ENCODE measurements around the gene MAPK12. TPM values are rescaled to one million over a fixed set of nuclear protein-coding genes. Genes with fewer than 3 reads are reported as not detected.
A peak's percentile ranks its signal among the peaks of the same experiment; 100 is the strongest.

MAPK12 gene
- total and polyA plus RNA-seq, 9 of the 15 experiments (the other 6 are each of a cell fraction or from before 2014, with no cell fraction given) = 0.79 to 71.5 (median 32.8) TPM

DNA sequence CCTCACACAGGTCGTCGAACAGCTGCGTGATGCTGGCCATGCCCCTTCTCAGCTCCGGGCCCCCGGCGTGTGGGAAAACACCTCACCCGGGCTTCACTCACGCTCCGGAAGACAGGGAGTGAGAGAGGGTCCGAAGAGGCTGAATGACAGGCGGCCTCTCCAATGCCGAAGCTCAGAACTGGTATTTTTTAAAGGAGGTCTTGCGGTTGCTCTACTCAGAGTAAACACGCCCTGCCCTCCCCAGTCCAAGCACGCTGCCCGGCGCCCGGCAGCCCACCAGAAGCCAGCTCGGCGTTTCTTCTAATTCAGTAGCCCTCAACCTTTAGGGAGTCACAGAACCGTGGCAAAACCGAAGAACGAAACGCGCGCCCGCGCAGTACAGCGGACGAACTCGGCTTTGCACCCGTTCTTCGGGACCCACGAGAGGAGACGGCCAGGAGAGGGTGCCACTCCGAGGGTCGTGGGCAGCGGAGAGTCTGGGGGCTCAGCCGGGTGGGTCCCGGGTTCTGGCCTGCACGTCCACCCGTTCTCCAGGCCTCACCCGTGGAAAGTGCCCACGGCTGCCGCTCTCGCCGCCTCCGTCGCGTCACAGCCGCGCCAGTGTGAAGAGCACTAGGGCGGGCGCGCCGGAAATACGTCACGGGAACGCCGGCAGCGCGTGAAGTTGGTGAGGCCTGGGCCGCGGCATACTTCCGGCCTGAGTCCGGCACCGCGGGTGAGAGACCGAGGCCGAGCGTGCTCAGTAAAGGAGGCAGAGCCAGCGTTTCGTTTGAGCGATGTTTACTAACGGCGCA lies 16.9 kb downstream of the MAPK12 start, which contains the start of gene TUBGCP6 (continued):
- TF ChIP-seq, protein P1, sequence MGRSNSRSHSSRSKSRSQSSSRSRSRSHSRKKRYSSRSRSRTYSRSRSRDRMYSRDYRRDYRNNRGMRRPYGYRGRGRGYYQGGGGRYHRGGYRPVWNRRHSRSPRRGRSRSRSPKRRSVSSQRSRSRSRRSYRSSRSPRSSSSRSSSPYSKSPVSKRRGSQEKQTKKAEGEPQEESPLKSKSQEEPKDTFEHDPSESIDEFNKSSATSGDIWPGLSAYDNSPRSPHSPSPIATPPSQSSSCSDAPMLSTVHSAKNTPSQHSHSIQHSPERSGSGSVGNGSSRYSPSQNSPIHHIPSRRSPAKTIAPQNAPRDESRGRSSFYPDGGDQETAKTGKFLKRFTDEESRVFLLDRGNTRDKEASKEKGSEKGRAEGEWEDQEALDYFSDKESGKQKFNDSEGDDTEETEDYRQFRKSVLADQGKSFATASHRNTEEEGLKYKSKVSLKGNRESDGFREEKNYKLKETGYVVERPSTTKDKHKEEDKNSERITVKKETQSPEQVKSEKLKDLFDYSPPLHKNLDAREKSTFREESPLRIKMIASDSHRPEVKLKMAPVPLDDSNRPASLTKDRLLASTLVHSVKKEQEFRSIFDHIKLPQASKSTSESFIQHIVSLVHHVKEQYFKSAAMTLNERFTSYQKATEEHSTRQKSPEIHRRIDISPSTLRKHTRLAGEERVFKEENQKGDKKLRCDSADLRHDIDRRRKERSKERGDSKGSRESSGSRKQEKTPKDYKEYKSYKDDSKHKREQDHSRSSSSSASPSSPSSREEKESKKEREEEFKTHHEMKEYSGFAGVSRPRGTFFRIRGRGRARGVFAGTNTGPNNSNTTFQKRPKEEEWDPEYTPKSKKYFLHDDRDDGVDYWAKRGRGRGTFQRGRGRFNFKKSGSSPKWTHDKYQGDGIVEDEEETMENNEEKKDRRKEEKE (IDR thresholded peaks at IDR 0.05; ENCODE audit: borderline replicate concordance in 1 of 2, control insufficient read depth in 1 of 2, low read depth in 2 of 2, low read length in 1 of 2) = no peak
- TF ChIP-seq, protein P2, sequence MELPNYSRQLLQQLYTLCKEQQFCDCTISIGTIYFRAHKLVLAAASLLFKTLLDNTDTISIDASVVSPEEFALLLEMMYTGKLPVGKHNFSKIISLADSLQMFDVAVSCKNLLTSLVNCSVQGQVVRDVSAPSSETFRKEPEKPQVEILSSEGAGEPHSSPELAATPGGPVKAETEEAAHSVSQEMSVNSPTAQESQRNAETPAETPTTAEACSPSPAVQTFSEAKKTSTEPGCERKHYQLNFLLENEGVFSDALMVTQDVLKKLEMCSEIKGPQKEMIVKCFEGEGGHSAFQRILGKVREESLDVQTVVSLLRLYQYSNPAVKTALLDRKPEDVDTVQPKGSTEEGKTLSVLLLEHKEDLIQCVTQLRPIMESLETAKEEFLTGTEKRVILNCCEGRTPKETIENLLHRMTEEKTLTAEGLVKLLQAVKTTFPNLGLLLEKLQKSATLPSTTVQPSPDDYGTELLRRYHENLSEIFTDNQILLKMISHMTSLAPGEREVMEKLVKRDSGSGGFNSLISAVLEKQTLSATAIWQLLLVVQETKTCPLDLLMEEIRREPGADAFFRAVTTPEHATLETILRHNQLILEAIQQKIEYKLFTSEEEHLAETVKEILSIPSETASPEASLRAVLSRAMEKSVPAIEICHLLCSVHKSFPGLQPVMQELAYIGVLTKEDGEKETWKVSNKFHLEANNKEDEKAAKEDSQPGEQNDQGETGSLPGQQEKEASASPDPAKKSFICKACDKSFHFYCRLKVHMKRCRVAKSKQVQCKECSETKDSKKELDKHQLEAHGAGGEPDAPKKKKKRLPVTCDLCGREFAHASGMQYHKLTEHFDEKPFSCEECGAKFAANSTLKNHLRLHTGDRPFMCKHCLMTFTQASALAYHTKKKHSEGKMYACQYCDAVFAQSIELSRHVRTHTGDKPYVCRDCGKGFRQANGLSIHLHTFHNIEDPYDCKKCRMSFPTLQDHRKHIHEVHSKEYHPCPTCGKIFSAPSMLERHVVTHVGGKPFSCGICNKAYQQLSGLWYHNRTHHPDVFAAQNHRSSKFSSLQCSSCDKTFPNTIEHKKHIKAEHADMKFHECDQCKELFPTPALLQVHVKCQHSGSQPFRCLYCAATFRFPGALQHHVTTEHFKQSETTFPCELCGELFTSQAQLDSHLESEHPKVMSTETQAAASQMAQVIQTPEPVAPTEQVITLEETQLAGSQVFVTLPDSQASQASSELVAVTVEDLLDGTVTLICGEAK (IDR thresholded peaks at IDR 0.05) = peak; percentile 97
- TF ChIP-seq, protein P2 (CRISPR knock-in tag; IDR thresholded peaks at IDR 0.05) = no peak
- TF ChIP-seq CBFB (CRISPR knock-in tag; IDR thresholded peaks at IDR 0.05) = no peak
- TF ChIP-seq FIP1L1 (IDR thresholded peaks at IDR 0.05; ENCODE audit: low read depth, low read length, poor library complexity, severe bottlenecking) = peak; percentile 64
- peak; percentile 55; the same call in 1 of the 2 replicates for TF ChIP-seq POLR2H (tag; IDR thresholded peaks at IDR 0.05; ENCODE audit: low read depth)
- TF ChIP-seq, protein P3, sequence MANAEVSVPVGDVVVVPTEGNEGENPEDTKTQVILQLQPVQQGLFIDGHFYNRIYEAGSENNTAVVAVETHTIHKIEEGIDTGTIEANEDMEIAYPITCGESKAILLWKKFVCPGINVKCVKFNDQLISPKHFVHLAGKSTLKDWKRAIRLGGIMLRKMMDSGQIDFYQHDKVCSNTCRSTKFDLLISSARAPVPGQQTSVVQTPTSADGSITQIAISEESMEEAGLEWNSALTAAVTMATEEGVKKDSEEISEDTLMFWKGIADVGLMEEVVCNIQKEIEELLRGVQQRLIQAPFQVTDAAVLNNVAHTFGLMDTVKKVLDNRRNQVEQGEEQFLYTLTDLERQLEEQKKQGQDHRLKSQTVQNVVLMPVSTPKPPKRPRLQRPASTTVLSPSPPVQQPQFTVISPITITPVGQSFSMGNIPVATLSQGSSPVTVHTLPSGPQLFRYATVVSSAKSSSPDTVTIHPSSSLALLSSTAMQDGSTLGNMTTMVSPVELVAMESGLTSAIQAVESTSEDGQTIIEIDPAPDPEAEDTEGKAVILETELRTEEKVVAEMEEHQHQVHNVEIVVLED (CRISPR knock-in tag; IDR thresholded peaks at IDR 0.05) = peak; percentile 75
- no peak for TF ChIP-seq SMC3 (conservative IDR thresholded peaks at IDR 0.05; ENCODE audit: insufficient read depth, low read depth, low read length)
- peak; percentile 72 for TF ChIP-seq HMGN3 (IDR thresholded peaks at IDR 0.05; ENCODE audit: borderline replicate concordance, extremely low read depth, insufficient read length, low read depth, low read length)
- TF ChIP-seq, protein P4, sequence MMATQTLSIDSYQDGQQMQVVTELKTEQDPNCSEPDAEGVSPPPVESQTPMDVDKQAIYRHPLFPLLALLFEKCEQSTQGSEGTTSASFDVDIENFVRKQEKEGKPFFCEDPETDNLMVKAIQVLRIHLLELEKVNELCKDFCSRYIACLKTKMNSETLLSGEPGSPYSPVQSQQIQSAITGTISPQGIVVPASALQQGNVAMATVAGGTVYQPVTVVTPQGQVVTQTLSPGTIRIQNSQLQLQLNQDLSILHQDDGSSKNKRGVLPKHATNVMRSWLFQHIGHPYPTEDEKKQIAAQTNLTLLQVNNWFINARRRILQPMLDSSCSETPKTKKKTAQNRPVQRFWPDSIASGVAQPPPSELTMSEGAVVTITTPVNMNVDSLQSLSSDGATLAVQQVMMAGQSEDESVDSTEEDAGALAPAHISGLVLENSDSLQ (IDR thresholded peaks at IDR 0.05) = peak; percentile 96
